NB4 (cell line): ENCODE results near the gene CLCN7.
"Not testable (repeated sequence)": the region's sequence is repeated elsewhere in the genome, so short reads cannot be mapped to it uniquely, and the experiment has no call there.

ENCODE experiments used
- DNase-seq: peaks from one replicate; pipeline ENCODE4 v3.0.0; 2010; ENCODE audit warnings: low read depth
- H3K4me3 ChIP-seq: one replicate; pipeline ENCODE4 v1.5.1; 2011; ENCODE audit warnings: mild to moderate bottlenecking, low read depth, low read length, moderate library complexity
- MYC ChIP-seq: IDR thresholded peaks from 2 replicates; pipeline ENCODE4 v1.6.1; 2011; ENCODE audit warnings: low read depth, low read length
- POLR2A ChIP-seq: IDR thresholded peaks from 2 replicates; pipeline ENCODE4 v1.6.1; 2011; ENCODE audit warnings: mild to moderate bottlenecking; ENCODE audit not compliant: insufficient read length; ENCODE audit errors: extremely low read depth
- TF ChIP-seq, protein P1 (sequence below): IDR thresholded peaks from 2 replicates; pipeline ENCODE4 v1.6.1; 2011; ENCODE audit warnings: low read depth, low read length
- TF ChIP-seq, protein P2 (sequence below): IDR thresholded peaks from one replicate; pipeline ENCODE4 v1.5.1; 2012; ENCODE audit warnings: low read depth, low read length

CLCN7 gene

DNA sequence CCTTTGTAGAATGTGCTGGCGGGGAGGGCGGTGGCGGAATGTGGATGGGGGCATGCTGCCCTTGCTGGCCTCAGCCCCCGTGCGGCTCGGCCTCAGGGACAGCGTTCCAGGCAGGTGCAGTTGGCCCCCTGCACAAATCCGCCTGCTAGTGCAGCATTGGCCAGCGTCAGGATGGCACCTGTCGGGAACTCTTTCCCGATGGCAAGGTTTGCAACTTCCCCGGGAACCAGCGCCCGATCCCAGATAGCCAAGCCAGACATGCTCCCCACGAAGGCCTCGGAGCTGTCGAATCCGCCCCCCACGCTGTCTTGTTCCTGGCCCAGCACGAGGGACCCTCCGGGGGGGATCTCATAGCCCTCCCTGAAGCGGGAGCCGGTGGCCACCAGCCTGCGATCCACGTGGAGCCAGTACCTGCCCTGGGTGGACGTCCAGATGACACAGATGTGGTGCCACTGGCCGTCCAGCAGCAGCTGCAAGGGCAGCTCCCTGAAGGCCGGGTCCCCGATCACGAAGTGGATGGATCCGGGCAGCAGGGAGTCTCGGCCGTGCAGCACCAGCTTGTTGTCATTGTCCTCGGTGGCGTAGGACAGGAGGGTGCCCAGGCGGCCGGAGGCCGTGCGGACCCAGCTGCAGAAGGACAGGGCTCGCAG is 11.1 kb upstream of the CLCN7 start:
- no peak overlapping the region for H3K4me3 ChIP-seq
- DNase-seq = no peak
- TF ChIP-seq POLR2A (no peak), MYC (no peak)
- TF ChIP-seq, protein P1, sequence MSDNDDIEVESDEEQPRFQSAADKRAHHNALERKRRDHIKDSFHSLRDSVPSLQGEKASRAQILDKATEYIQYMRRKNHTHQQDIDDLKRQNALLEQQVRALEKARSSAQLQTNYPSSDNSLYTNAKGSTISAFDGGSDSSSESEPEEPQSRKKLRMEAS = no peak
- TF ChIP-seq, protein P2, sequence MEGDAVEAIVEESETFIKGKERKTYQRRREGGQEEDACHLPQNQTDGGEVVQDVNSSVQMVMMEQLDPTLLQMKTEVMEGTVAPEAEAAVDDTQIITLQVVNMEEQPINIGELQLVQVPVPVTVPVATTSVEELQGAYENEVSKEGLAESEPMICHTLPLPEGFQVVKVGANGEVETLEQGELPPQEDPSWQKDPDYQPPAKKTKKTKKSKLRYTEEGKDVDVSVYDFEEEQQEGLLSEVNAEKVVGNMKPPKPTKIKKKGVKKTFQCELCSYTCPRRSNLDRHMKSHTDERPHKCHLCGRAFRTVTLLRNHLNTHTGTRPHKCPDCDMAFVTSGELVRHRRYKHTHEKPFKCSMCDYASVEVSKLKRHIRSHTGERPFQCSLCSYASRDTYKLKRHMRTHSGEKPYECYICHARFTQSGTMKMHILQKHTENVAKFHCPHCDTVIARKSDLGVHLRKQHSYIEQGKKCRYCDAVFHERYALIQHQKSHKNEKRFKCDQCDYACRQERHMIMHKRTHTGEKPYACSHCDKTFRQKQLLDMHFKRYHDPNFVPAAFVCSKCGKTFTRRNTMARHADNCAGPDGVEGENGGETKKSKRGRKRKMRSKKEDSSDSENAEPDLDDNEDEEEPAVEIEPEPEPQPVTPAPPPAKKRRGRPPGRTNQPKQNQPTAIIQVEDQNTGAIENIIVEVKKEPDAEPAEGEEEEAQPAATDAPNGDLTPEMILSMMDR = no peak

DNA sequence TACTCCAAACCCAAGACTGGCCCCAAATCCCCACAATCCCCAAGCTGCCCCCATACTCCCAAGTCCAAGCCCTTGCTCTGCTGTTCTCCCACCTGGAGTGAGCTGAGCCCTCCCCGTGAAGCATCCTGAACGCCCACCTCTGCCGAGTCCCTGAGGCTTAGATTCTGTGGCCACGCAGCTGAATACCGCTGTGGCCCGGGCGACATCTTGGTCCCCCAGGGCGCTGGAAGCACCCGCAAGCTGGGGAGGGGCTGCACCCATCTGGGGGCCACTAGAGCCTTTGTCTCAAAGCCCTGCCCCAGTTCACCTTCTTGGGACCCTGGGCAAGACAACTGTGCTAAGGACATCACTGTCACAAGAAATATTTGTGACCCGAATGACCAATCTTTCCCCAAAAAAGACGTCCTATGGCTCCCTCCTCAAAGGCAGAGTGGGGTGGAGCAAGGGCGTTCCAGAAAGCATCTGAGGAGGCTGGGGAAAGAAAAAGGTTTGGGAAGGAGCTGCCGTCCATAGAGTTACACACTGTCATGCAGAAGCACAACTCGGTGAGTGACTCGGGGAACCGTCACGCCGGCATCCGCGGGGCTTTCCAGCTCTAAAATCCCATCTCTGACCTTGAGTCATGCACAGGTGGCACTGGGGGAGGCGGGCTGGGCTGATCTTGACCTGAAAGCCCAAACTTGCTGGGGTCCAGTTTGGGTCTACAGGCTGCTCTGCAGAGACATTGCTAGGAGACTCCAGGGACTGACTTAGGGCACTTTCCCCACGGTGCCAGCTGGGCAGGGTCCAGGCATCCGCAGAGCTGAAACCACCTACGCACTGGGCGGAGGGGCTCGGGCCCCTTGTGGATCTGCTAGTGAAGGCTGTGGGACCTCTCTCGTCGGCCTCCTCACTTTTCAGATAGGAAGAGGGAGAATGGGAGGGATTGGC is 7.3 kb upstream of the CLCN7 start:
- H3K4me3 ChIP-seq = no peak overlapping the region
- no peak for DNase-seq
- TF ChIP-seq, protein P2 = no peak
- TF ChIP-seq, protein P1 = no peak
- no peak for TF ChIP-seq POLR2A
- no peak for TF ChIP-seq MYC

DNA sequence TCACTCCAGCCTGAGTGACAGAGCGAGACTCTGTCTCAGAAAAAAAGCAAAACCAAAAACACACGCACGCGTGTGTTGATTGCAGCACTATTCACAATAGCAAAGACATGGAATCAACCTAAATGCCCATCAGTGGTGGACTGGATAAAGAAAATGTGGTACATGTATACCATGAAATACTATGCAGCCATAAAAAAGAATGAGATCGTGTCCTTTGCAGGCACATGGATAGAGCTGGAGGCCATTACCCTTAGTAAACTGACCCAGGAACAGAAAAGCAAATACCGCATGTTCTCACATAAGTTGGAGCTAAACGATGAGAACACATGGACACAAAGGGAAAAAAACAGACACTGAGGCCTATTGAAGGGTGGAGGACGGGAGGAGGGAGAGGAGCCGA is 4.1 kb upstream of the CLCN7 start:
- H3K4me3 ChIP-seq, DNase-seq: not testable (repeated sequence)

DNA sequence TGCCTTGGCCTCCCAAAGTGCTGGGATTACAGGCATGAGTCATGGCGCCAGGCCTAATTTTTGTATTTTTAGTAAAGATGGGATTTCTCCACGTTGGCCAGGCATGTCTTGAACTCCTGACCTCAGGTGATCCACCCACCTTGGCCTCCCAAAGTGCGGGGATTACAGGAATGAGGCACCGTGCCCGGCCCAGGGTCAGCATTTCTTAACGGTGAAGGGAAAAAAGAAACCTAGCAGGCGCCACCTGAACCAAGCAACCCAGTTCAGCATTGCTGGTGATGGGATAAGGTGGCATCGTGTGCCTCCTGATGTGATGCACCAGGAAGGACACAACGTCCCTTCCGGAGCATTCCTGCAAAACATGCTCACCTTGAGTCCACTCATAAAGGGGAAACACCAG is 2.2 kb upstream of the CLCN7 start:
- no peak overlapping the region for H3K4me3 ChIP-seq
- no peak for DNase-seq
- TF ChIP-seq, protein P2 = no peak
- TF ChIP-seq POLR2A (no peak), MYC (no peak)
- TF ChIP-seq, protein P1 = no peak

DNA sequence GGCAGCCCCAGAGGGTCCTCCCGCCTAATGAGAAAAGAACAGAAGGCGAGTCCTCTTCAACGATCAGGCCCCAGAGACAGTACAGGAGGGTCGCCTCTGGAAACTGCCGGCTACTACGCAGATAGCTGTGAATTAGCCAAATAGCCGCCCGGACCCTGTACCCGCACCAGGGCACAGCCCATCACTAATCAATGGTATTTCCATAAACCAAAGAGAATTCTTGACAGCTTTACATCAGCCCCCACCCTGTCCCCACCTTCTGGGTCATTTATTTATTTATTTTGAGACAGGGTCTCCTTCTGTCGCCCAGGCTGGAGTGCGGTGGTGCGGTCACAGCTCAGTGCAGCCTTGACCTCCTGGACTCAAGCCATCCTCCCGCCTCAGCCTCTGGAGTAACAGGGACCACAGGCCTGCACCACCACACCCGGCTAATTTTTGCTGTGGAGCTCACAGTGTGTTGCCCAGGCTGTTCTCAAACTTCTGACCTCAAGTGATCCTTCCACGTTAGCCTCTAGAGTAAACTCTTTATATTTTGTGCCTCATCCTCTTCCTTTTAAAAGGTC is 805 bp upstream of the CLCN7 start:
- H3K4me3 ChIP-seq = peak overlapping the region; percentile 50
- DNase-seq = no peak
- TF ChIP-seq POLR2A (no peak), MYC (no peak)
- TF ChIP-seq, protein P1 = no peak

DNA sequence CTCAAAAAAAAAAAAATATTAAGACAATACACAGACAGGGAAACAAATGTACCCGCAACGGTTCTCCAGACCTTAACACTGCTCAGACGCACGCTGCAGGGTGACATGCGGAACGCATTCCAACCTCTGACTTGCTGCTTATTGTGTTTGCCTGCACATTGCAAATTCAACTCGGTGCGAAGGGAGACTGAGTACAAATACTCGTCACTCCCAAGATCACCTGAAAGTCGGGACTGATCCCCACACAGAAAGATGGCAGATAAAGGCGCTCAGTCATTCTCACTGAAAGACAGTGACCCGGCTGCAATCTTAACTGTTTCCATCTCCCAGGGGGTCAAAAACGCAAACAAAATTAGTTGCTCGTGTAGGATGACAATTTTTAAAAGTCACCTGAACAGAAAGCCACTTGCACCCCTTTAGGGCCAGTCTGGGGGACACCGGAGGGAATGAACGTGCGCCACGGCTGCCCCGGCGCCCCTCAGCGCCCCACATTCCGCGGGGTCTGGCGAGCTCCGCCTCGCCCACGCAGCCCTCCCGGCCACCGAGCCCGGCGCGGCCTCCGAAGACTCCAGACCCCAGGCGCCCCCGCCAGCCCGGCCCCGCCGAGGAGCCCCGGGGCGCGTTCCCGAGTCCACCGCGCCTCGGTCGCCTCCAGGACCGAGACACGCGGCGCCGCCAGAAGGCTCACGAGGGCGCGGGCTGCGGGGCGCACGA is 589 bp downstream of the CLCN7 start:
- TF ChIP-seq, protein P2 = no peak
- peak; percentile 39 for DNase-seq
- H3K4me3 ChIP-seq = peak overlapping the region; percentile 97
